SK-N-MC (cell line): ENCODE measurements around the gene GALNTL6.

Experiments
- EZH2 ChIP-seq: fragments of 200-600 bp; sonication (generic); IDR thresholded peaks from one replicate; pipeline ENCODE4 v1.6.1; 2017; ENCODE audit warnings: antibody characterized with exemption
- FOXP2 ChIP-seq: optimal IDR thresholded peaks from 2 replicates; pipeline ENCODE3; 2011; ENCODE audit warnings: mild to moderate bottlenecking, moderate library complexity; ENCODE audit not compliant: insufficient read depth; ENCODE audit errors: extremely low read length, control extremely low read depth
- POLR2AphosphoS5 ChIP-seq: IDR thresholded peaks from 2 replicates; pipeline ENCODE4 v1.6.1; 2012; ENCODE audit warnings: mild to moderate bottlenecking, low read depth, low read length, borderline replicate concordance

DNA sequence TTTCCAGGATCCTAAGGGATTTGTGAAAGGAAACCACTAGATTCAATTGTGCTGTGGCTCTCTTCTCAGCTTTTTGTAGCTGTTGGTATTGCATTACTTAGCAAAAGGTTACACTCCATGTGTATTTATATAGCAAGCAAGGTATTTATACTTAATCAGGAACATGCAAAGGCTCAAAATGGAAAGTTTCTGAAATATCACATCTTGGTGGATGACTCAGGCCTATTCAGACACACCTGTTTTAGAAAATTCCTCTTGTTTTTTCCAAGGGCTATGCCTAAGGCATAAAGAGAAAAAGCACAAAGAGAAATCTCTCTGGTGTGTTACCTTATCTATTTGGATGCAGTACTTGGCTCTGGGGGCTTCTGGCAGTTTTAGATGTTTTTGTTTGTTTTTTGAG is 1211.0 kb downstream of the GALNTL6 start:
- TF ChIP-seq EZH2 (no peak), FOXP2 (no peak), POLR2AphosphoS5 (no peak)
